CD4-positive, alpha-beta T cell treated with Interleukin-17A for 4 hours (primary cell): ENCODE data around the gene AUTS2.

Experiments used
- DNase-seq: peaks from one replicate; pipeline ENCODE4 v3.0.0-alpha.2; 2020; ENCODE audit warnings: mixed read lengths

AUTS2 gene

DNA sequence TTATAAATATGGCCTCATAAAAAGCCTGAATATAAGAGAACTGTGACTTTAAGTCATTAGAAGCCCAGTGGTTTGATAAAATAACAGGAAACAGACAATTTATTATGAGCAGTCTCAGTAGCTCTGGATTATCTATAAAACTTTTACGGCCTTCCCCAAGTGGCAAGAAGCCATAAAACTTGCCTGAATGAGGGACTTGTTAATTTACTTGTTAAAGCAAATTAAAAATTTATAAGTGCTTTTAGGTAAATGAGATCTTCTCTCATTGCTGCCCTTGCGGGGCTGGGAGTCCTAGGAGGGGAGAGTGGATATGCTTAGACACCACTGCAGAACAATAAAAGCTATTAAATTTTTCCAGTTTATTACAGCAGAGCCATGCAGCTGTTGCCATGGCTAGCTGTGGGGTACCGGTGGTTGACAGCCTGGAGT, 499.9 kb downstream of the AUTS2 start:
- no peak for DNase-seq

DNA sequence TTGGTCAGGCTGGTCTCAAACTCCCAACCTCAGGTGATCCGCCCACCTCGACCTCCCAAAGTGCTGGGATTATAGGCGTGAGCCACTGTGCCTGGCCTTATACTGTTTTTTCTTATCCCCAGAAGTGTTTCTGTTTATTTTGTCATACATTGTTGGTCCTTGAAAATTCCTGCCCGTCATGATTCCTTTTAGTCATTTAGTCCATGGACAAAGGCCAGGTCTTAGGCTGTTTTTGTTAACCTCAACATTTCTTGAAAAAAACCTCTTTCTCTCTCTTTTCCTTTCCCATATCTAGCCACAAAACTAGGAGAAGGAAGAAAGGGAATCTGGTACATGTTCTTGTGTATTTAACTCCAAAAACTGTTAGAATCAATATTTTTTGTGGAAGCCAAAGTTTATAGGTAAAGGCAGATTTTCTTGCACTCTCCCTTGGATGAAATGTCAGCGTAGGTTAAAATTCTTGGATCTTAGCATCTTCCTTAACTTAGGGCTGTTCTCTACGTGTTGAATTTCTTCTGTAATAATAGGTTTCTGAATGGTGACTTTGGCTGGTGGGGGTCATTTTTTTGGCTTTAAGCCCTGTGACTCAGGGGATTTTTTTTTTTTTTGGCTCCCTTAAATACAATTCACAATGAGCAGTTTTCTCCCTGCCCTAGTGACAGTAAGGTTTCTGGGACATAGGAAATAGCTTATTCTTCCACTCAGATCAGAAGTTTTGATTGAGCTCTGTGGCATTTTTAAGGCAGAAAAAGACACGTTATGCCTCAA, 500.8 kb downstream of the AUTS2 start:
- no peak for DNase-seq

DNA sequence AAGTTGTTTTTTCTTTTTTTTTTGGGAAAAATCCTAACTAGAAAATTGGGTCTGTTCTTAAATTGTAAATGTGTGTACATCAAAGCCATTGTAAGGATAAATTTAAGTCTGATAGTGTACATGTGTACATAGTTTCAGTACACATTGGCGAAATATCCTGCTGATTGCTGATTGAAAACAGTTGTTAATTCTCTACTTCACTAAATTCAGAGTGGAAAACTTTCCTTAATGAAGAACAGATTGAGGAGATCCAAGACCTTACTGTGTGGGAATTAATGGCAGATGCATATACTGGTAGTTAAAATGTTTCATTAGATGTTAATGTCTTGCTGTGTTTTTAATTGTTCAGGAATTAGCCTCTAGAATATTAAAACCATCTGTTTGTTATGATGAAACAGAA, 506.0 kb downstream of the AUTS2 start:
- no peak for DNase-seq

DNA sequence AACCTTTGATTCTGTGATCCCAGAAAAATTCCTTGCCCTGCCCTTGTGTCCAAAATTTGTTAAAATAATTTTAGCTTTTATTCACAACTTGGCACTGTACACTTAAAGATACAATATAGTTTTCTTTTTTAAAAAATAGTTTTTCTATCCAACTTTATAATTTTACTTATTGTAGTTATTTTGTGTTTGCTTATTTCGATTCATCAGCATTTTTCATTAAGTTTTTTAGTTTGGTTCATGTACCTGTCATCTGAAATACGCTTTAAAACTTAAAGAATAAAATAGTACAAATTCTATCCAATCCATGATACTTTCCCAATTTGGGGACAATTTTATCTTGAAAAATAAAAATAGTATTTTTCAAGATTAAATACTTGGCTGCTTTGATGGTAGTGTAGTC, 514.8 kb downstream of the AUTS2 start:
- no peak for DNase-seq

DNA sequence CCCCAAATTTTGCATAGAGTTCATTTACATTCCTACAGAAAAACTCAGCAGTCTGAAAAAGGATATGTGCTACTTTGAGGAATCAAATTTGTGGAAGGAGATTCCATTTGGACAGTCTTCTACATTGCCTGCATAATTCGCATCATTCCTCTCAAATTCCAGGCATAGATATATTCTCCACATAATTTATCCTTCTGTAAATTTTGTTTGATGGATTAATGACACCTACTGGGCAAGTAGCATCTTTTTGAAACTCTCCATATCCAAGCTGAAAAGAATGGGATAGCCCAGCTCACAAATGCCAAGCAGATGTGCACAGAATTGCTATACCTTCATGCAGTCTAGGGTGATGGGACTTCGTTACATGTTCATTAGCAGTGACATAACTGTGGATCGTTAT, 515.3 kb downstream of the AUTS2 start:
- no peak for DNase-seq

DNA sequence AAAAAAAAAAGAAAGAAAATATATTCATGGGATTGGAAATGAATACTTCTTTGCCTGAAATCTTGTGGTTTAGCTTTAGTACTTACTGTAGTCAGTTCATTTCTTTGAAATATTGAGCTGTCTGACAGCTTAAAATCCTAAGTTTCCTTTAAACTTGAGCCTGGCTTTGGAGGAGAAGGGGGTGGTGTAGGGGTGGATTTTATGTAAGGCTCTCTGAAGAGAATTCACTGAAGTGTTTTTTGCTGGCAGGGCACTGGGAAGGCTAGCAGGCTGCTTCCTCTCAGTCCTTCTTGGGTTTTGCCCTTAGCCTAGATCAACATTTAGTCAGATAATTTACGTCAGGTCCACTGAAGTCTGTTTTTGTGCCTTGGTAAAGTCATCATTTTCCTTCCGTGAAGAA, 516.5 kb downstream of the AUTS2 start:
- no peak for DNase-seq

DNA sequence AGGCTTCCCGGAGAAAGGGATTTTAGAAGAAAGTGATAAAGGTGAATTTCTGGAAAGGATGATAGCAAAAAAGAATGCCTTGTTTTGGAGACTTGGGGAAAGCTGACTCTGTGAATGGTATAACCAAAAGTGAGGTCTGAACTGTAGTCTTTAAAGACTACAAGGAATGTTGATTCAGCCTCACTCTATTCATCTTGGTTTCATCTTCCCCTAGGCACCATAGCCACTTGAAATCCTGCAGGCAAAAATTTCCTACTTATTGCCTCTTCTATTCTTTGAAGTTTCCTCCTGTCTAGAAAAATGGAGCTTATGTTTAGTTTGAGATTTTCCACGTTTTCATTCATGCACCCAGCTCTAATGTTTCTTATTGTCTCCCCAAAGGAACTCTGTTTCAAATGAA, 518.0 kb downstream of the AUTS2 start:
- no peak for DNase-seq

DNA sequence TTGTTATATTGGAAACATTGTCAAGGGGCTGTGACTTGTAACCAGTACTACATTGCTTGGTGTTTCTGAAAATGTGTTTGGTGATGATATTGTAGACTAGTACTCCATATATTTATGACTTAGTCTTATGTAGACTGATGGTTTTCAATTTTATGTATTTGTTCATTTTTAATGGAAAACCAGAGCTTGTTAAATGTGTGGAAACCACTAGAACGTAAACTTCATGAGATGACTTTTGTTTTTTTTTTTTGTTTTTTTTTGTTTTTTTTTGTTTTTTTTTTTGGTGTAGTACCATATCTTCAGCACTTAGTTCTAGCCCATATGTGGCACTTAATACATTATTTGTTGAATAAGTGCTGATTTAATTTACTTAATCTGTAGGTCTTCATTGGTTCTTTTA, 518.6 kb downstream of the AUTS2 start:
- DNase-seq, result no peak

DNA sequence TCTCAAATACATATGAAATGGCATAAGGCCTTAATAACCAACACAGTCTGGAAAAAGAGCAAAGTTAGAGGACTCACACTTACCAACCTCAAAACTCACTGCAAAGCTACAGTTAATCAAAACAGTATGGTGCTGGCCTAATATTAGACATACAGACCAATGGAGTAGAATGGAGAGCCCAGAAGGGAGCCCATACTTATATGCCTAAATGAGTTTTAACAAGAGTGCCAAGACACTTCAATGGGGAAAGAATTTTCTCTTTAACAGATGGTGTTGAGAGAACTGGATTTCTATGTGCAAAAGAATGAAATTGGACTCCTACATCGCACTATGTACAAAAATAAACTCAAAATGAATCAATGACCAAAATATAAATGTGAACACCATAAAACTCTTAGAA, 522.6 kb downstream of the AUTS2 start:
- no peak for DNase-seq

DNA sequence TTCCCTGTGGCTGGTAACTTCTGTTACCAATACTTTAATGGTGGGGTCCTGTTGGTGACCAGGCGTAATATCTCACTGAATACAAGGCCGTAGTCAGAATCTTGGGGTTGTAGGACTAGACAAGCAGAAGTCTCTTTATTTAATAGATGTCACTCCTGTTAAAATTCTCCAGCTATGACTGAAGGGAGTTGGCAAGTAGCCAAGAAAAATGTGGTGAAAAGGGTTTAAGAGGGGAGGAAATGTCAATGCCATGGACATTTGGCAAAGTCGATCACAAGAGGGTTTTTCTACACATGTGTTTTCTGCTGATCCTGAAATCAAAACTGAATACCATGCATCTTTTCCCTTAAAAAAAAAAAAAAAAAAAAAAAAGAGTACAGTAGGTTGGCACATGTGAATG, 533.5 kb downstream of the AUTS2 start:
- no peak for DNase-seq

DNA sequence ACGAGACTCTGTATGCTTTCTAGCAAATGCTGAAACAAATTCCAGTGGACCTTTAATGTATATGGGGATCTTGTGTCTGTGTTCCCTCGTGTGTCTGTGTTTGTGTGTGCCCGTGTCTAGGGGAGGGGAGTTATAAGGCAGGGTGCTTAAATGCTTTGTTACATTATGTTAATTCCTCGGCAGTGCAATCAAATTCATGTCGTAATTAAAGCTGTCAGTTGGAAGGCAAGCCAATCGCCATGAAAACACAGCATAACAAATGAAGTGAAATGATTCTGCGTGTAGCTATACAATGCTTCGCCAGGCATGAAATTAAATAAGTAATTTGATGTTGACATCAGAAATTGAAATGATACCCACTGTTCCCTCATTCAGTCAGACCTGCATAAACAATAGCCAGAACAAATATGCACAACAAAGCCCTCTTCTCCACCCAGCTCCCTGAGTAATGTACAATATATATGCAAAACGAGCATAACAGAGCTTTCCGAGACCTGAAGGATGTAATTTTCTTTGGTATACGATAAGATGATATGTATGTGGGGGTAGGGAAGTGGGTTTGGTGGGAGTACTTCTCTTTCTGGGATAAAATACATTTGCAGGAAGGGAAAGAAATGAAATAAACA, 534.1 kb downstream of the AUTS2 start:
- DNase-seq, result no peak

DNA sequence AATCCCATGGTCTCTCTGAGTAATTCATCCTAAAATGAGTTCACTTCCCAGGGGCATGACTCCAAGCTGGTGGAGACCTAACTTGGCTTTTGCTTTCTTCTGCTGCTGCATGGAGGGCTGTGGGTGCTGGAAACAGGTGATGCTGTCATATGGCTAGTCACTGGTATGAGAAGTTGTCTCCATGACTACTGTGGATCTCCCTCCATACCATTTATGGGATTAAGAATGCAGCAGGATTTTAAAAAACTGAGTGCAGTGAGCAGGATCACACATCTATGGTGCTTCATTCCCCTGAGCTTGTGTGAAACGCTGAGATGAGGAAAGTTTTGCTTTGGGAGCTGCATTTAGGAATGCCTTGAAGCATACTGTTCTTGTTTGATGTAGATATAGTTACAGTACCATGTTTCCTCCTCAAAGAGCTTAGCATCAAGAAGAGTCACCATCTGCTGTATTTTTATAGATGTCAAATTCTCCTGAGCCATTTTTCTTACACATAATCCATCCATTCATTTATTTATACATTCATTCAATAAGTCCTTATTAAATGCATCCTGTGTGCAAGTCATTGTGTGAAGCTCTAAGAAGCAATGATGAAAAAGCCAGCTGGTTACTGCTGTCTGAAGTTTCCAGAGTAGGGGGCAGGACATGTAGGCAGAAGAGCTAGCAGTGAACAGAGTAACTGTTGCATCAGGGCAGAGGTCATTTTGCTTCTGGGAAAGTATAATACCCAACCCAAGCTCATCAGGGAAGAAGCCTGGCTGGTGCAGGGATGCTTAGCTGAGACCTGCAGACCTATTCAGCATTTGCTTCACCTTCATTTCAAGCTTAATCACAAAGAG, 534.8 kb downstream of the AUTS2 start:
- DNase-seq, result no peak

DNA sequence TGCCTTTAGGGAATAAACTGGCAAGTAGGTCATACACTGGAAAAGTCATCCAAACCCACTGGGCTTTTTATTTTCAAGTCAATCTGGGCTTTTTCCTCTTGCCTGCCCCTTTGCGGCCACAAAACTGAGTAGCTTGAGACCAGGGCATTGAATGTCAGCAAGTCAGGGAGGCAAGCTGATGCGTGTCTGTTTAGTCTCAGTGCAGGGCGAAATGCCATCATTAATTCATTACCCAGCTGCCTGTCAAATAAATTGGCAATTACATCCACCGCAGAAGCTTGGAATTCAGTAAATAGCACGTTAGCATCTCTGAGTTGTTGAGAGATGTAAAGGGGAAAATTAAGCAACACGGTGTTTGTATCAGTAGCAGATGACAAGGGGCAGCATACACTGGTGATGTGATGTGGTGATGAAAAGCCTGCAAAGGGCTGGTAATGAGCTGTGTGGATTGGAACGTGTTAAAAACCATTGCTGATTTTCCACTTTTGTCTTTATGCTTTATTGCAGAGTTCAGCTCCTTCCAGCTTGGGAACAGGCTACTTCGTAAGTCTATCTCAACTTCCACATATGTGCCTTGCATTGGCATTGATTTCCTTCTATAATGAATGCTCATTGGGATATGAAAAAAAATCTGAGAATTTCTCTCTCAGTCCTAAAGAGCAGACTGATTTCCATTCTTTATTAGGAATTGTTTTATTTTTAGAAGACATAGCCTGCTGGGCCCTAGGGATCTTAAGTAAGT, 535.9 kb downstream of the AUTS2 start:
- DNase-seq, result no peak

DNA sequence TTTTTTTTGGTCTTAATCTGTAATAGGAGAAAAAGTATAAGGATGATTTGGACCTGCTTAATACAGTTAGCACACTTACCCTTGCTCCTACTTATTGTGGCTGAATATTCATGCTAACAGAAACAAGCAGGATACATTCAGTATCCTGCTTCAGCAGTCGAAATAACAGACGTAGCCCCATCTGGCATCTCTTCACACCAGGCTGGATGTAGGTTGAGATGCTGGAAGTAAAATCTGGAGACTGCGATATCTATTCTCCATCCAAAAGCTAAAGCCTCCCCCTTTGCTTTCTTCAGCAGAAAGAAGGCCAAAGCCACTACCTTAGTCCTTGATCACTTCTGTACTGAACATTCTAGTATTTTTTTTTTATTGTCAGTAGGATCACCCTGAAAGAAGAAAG, 537.4 kb downstream of the AUTS2 start:
- DNase-seq, result no peak

DNA sequence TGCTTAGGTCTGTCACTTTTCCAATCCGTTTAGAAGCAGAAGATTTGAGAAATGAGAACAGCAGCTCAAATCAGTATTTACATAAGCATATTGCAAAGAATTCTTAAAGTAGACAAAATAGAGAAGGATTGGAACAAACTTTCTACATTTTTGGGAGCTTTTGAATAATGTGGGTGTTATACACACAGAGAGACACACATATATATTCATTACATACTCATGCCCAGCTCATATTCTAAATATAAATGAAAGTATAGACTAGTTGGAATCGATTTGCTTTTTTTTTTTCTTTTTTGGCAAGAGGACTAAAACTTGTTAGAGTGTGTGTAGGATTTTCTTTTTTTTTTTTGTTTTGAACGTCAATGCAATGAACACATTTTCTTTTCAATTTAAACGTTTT, 538.9 kb downstream of the AUTS2 start:
- DNase-seq, result no peak

DNA sequence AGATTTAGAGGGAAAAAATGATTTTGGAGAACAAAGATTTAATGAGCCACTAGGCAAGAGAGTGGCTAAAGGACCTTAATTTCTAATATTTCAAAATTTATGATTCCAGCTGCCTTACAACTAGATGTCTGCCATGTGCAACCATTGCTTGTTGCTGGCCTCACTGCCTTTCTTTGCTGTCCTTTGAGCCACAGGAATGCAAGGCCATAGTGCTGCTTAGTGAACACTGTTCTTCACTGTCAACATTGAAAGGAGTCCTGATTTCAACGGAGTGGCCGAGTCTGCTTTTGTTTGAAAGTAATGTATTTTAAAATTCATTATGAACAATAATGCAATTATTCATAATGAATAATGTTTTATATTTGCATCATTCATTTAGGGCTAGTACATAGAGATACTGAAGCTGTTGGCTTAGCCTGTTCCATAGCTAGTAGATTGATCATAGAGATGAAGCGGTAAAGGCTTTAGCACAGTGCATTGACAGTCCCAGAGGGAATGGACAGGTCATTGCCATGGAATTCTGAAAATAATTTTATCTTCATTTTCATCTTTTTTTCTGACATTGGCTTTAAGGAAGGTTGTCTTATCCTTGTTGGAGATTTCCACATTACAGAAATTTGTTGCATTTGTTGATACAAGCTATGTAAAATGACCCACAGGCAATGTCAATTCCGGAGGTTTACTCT, 544.1 kb downstream of the AUTS2 start:
- no peak for DNase-seq

DNA sequence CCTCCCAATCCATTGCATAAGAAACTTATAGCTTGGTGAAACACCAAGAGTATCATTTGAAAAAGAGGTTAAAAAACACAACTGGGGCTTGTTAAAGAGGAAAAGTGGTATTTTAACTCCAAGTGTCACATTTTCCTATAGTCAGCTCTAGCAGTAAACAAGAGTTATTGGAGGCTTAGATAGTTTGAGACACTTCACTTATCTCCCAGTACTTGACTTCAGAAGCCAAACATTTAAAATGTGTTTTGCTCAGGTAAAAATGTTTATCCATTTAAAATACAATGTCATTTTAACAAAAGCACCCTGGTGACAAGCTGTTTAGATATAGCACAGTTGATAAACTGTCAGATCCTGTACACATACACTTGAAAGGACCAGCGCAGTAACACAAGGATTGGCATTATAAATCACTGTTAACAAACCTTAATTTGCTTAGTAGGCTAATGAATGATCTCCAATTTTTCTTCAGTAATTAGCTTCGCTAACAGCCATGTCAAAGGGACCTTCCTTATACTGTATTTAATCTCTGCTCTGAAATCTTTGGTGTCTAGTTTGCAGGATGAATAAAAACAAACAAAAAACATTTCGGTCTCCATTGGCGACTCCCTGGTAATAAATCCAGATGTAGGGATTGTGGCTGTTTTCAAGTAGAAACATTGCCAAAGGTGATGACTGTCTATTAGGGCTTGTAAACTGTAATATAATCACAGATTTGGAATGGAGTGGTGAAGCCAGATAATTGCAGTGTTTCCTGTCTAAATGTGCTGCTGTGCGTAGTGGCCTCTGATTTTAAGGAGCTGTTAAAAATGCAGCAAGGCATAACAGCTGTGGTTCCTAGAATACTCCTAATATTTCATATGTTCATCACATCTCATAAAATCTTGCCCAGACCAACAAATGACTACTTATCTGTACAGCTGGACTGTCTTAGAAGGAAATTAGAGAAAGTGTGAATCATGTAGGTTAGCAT, 545.1 kb downstream of the AUTS2 start:
- no peak for DNase-seq

DNA sequence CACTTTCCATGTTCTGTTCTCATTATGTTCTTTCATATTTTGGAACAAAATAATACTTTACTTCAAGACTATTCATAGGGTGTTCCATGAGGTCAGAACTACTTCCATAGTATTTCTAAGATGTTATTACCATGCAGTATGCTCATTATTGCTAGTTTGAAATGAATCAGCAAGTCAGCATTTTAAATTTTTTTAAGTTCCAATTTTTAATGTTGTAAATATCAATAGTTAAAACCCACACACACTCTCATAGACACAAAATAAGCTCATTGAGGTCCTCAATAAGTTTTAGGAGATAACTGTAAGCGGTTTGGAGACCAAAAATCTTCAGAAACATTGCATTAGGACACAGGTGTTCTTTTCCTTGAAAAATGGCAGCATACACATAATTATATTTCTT, 550.7 kb downstream of the AUTS2 start:
- no peak for DNase-seq

DNA sequence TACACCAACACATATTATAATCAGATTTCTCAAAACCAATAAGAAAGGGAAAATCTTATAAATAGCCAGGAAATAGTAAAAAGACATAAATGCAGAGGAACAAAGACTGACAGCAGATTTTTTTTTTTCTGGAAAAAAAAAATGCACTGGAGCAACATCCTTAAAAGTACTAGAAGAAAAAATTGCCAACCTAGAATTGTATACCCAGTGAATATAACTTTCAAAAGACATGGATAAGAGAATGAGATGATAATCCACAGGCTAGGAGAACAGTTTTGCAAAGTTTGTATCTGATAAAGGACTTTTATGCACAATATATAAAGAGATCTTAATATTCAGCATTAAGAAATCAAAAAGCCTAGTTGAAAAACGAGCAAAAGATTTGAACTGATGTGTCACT, 554.0 kb downstream of the AUTS2 start:
- no peak for DNase-seq

DNA sequence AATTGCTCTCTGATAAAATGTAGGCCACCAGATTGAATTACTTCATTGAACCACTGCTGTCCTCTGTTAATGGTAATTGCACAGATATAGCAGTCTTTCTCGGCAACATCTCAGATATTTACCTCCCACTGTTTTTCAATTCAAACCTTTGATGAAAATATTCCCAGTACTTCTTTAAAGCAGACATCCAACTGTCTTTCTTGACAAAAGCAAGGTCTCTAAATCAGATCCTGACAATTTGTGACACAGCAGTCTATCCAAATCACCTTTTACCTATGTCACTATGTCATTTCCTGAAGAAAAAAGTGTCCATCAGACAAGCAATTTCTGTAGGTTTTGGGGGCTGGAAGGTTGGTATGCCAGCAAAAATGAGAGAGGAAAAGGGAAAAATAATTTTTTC, 555.7 kb downstream of the AUTS2 start:
- DNase-seq, result no peak

DNA sequence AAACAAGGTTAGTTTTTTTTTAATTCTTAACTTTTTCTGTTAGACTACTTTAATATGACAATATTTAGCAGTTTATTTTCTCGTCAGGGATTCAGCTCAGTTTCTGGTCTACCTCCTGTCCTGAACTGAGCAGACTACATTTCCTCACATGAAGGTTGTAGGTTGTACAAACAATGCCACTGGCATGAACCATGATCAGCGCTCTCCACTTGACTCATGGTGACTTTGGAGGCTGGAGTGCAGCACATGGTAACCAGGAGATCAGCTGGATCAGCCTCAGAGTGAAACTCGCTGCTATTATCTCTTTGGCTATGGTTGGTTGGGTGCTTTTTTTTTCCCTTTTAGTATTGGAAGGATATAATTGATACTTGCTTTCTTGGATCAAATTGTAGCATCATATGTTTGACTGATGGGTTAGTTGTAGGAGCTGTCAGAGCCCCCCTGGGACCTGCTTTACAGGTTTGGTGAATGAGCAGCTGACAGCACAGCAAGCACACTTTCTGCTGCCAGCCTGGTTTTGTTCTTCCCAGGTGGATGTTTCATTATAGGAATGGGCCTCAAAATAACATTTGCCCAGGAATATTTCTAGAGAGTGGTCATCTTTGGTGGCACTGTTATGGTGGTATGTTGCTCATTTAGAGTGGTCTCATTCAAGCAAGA, 556.4 kb downstream of the AUTS2 start:
- DNase-seq, result no peak
